ENCODE results near the gene PGRMC1.

- TF ChIP-seq YY1 (IDR thresholded peaks at IDR 0.05; ENCODE audit: insufficient read depth, insufficient read length) (no peak), SUZ12 (IDR thresholded peaks at IDR 0.05; ENCODE audit: extremely low read depth, insufficient read depth, insufficient read length) (no peak)
These were observed 807 bp downstream of the PGRMC1 start for GRCh38 chrX:119236623-119237561.
